Fibroblast of skin of left biceps (primary cell): Measurements from ENCODE around the gene CTXND1.

Experiments
- DNase-seq, 2 experiments: peaks; one replicate each; pipeline ENCODE4 v3.0.0-alpha.2; 2013; ENCODE audit warnings: low read depth in 2 of 2

The CTXND1 gene

DNA sequence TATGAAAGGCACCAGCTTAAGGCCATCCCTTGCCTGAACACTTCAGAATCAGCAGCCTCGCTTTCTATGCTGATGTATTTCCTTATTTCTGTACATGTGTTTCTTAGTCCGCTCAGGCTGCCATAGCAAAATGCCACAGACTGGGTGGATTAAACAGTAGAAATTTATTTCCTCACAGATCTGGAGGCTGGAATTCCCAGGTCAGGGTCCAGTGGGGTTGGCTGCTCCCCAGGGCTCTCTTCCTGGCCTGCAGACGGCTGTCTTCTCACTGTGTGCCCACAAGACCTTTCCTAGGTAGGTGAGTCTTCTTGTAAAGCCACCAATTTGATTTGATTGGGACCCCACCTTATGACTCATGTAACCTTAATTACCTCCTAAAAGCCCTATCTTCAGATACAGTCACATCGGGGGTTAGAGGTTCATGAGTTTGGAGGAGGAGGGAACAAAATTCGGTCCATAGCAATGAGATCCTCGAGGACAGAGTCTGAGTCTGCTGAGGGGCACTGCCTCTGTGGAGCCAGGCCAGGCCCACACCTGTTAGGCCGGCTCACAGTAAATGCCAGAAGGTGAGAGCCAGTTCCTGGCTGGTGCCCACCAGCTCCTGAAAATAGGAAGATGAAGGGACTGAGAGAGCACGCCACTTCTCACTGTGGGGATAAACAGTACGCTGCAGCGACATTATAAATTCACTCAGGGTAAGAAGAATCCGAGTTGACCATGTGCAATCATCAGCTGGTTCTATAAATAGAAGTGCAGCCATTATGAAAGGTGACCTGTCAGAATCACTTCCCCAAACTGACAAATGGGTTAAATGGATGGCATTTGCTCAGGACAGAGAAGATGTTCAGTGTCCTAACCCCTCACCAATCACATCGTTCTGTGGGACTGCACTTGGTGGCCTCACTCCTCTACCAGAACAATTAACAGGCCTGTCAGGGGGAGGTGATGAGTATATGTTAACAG lies 41.1 kb downstream of the CTXND1 start:
- DNase-seq = no peak

DNA sequence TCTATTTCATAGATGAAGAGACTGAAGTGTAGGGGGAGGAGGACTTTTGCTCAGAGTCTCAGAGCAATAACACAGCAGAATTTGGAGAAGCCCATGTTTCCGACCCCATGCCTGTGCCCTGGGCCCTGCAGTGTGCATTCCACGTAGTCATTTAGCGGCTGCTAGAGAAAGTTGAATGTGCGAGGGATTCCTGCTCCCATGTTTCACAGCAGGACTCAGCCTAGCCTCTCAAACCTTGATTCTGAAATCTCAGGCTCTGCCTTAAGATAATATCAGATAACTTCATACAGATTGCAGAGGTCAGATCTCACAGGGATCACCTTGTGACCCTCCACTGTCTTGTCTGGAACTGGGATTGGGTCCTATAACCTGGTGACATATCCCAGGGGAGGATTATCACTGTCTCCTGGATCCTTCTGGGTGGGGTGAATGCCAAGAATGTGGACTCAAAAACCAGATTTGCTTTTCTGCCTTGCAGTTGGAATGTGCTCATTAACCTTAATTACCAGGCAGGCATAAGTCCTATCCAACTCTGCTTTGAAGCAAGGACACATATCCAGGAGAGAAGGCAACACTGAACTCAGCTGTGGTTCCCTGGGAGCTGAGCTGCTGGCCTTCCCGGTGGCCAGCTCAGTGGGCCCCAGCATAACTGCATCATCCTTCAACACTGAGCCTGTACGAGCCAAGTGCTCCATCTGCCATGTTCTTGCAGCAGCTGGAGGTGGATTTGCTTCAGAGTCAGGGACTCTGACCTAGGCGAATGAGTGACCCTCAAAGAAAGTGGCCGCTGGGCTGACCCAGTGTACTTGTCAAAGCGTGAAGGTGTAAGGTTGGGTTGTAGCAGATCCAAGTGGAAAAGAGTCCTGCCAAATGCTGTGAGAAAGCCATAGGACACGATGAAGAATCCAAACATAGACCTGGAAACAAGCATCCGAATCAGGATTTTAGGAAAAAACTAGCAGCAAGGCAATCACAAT lies 43.0 kb downstream of the CTXND1 start:
- DNase-seq = no peak

DNA sequence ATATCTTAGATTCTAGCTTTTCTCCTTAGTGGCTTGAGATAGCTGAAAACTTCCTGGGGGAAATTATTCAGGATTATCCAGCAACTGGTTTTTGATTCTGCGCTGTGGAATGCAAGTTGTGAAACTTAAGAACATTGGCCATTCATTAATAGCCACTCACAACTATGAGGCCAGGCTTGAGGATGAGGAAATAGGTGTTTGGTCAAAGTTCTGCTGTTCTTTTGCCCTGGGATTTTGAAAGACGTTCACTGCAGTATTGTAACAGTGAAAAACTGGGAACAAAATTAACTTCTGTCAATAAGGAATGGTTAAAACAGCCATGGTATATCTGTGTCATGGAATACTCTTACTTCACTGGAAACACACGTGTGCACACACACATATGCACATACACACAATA lies 44.1 kb downstream of the CTXND1 start:
- DNase-seq = no peak

DNA sequence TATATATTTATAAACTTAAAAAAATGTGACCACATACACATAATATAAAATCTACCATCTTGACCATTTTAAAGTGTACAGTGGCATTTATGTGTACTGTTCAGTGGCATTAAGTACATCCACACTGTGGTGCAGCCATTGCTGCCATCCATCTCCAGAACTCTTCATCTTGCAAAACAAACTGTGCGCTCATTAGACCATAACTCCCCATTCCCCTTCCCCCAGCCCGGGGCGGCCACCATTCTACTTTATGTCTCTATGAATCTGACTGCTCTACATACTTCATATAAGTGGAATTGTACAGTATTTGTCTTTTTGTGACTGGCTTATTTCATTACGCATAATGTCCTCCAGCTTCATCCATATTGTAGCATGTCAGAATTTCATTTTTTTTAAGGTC lies 47.8 kb downstream of the CTXND1 start:
- DNase-seq = no peak

DNA sequence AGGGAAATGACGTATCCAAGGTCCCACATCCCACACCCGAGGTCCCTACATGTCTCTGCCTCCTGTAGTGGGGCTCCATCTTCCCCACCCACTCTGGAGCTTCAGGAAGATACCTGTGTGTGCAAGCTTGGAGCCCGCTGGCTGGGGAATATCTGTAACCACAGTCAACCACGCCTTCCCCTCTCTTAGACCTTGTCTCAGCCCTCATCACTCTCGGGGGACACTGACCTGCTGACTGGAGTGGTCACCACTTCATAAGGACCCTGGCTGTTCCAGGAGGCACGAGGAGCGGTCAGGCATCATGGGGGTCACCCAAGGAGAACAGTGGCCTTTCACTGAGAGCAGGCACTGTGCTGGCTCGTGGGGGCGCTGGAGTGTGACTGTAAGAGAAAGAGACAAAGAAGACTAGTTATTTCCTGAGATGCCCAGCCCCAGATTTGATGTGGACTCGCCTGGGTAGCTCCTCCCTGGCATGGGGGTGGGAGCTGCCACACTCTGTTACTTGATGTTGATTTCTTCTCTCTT lies 48.6 kb downstream of the CTXND1 start:
- DNase-seq = no peak

DNA sequence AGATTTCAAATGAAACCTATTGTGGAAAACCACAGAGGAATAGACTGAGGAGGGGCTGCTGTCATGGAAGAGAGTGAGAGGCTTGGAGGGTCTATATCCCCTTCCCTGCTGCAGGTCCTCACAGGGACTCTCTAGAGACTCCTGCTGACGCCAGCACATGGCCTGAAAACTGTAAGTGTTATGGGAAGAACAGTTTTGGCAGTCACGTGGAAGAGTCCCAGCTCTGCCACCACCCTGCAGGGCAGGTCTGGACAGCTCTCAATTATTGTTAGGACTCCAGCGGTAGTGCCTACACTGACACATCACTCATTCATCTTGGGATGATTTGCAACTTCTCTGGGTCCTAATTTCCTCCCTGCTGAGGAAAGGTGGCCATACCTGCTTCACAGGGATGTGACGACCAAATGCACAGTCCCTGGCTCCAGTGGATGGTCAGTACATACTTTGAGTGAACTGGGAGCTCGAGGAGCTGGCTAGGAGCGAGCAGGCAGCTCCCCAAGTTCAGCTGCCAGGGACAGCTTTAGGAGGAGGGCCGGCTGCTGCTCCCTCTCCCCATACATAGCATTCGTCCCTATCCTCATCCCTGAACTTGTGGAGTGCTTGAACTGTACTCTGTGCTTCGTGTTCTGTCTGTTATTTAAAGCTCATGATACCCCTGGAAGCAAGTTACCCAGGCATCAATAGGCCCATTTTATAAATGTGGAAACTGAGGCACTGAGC lies 49.2 kb downstream of the CTXND1 start:
- no peak for DNase-seq

DNA sequence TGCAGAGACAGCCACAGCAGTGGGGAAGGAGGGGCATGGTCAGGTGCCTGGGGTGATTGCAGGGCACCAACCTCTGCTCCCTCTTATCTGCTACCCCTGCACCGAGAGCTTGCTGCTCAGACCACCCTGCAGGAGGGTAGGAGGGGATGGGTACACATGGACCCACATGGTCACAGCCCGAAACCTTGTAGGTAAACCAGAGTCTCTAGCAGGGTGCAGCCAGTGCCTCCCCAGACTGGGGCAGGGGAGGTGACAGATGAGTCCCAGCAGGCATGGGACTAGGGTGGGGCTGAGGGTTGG lies 50.0 kb downstream of the CTXND1 start:
- no peak for DNase-seq

DNA sequence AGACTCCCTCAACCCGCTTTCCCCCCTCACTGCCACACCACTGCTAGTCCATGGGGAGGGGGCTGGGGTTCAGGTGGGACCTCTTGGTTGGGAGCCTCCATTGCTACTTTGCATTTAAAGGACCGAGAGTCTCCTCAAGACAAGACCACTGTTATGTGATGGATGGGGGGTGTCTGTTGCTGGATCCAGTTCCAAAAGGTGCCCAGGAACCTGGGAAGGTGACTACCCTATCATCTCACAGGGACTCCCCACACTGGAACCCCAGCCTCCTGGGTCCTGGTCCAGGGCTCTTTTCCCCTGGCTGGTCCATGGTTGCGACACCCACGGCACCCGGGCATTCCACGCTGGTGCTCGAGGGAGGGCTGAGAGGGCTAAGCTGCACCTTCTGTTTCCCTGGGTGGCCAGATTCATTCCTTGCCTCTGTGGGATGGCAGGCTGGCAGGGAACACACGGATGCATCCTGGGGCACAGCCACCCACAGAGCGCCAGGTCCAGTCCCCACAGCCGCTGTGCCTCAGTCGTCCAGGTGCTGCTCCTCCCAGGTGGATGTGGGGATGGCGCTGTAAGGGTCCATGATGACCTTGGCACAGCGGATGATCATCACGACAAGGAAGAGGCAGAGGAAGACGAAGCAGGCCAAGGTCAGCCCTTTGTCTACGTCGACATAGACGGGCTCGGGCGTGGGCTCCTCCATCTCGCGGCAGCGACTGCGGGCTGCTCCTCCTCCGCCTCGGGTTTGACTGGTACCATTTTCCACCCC lies 50.6 kb downstream of the CTXND1 start:
- no peak for DNase-seq

DNA sequence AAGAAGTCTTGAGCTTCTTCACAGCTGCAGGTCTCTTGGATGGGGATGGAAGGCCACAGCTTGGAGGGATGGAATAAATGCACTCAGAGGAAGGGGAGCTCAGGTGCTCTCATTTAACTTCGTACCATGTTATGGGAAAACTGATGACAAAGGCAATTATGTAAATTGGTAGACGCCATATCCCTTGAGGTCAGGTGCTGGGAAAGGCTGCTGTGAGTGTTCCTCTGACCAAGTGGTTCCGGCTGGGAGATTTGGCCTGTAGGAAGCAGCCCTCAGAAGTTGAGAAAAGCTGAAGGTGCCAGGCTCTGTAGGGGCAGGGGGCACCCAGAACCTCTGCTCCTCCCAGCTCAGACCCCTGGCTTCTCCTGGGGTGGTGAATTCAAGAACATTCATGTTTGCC lies 52.1 kb downstream of the CTXND1 start:
- no peak for DNase-seq

DNA sequence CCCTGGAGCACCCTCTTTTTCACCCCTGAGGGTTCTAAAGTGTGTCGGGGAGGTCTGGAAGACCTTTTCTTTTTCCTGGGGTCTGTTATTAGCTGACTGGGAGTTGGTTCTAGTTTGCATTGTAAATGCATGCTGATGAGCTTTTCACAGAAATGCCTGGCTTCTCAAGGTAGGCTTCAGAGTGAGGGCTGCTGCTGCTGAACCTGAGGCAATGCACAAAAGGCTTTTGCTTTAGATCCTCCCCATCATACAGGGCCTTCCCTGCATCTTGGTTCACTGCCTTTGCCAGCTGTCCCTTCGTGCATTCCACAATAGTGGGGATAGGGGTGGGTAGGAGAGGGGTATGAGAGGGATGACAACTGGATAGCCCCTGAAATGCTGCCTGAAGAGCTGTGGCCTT lies 52.6 kb downstream of the CTXND1 start:
- DNase-seq = no peak

DNA sequence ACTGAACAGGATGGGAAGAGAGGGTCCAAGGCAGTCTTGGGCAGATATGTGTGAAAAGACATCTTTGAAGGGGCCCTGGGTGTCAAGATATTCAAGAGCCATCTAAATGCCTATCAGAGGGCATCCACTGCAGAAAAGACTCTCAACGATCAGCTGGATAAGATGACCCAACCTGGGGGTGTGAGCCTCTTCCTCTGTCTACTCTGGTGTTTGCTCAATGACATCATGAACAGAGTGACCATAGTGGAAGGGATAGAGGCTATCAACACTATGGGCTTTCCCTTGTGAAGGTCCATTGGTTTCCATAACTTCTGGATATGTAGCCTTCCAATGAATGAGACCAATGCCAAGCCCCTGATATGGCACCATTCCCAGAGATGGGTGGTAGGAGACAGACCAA lies 57.1 kb downstream of the CTXND1 start:
- DNase-seq = no peak

DNA sequence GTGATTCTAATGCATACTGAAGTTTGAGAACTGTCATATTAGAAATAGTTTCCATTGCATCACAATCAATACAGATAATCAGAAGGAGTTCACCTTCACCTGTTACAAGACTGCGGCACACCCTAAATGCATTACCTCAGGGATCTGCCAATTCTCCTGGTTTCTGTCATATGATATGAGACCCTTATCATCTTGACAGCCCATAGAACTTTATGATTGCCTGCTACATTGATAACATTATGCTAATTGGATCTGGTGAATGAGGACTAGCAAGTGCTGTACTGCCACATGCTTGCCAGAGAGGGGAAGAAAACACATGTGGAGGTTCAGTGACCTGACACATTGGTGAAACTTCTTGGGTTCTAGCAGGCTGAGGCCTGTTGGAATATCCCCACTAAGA lies 57.8 kb downstream of the CTXND1 start:
- DNase-seq = no peak

DNA sequence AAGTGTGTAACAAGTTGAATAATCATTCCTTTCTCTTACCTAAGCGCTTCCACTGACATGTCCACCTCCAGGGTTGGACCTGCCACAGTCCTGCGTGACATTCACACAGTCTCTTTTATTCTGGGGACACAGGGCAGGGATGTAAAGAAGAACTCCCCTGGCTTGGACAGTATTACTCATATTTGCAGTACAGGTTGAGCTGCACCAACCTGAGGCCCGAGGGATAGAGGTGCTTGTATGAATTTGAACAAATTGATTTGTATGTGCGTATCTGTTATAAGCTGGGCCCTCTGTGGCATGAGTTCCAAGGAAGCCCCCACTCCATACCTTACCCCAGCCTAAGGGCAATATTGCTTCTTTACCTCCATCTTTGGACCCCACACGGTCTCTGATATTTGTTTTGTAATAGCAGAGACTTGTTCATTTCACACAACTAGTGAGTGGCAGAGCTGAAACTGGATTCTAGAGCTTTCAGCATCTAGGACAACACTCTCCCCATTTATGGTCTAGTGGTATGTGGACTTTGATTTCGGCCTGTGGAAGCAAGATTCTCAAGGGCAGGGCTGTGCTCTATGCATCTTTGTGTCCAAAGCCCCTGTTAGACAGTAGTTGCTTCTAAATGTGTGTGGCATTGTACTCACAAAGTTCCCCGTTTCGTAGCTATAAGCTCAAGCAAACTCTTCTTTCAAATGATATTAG lies 60.0 kb downstream of the CTXND1 start:
- no peak for DNase-seq

DNA sequence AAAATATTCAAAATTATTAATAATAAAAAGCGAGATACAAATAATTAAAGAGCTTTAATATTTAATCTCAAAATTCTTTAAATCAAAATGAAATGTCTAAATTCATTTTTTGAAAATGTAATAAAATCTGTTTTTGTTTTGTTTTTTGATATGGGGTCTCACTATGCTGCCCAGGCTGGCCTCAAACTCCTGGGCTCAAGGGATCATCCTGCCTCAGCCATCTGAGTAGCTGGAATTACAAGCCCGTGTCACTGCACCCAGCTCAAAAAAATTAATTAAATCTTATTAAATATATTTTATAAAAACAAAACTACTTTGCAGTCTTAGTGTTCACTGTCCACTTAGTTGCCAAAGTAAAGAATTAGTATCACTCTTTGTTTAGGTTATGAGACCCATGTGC lies 60.8 kb downstream of the CTXND1 start:
- DNase-seq = no peak

DNA sequence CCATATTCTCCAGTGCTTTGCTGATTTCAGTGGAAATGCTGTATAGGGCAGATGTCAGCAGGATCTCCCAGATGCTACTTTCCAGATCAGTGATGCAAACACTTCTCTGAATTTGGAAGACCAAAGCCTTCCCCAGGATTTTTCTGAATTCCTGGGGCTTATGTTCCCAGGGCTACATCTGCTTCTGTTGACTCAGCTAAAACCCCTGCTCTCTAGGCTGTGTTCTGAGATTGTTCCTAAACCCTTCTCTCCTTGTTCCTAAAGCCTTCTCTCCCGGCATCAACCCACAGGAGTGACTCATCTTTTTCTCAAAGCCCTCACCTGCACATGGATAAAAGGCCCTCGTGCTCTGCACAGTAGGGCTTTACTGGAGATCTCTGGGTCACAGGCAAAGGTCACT lies 63.8 kb downstream of the CTXND1 start:
- no peak for DNase-seq

DNA sequence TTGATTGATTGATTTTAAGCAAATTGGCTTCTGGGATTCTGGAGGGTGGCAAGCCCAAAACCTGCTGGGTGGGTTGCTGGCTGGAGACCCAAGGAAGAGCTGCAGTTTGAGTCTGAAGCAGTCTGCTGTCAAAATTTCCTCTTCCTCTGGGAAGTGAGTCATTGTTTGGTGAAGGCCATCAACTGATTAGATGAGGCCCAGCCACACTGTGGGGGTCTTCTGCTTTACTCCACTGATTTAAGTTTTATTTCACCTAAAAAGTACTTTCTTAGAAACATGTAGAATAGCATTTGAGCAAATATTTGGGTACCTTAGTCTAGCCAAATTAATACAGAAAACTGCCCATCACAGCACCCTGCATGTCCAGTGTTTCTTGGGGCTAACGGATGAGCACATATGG lies 65.4 kb downstream of the CTXND1 start:
- no peak for DNase-seq

DNA sequence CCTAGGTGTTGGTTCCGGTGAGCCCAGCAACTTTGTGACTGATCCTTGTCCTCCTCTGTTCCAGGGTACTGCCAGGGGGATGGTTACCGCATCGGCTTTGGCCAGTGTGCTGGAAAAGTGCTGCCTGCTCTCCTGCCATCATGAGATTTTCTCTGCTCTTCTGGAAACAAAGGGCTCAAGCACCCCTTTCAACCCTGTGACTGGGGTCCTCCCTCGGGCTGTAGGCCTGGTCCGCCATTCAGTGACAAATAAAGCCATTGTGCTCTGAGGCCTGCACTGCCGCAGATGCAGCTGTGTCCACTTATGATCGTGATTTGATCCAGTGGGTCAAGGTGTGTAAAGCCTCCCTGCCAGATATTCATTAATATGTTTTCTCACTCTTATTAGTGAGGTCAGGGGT lies 65.9 kb downstream of the CTXND1 start:
- DNase-seq = no peak

DNA sequence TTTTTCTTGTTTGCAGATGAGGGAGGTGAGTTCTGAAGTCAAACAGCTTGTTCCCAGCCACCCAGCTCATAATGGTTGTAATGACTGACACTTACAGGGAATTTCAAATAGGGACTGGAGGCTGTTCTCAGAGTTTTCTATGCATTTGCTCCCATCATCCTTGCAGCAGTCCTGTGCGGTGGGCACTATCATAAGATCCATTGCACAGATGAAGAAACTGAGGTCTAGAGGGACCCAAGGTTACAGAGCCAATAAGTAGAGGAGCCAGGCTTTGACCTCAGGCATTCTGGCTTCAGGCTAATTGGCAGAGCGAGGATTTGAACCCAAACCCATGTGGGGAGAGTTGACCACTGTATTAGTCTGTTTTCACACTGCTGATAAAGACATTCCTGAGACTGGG lies 66.9 kb downstream of the CTXND1 start:
- no peak for DNase-seq

DNA sequence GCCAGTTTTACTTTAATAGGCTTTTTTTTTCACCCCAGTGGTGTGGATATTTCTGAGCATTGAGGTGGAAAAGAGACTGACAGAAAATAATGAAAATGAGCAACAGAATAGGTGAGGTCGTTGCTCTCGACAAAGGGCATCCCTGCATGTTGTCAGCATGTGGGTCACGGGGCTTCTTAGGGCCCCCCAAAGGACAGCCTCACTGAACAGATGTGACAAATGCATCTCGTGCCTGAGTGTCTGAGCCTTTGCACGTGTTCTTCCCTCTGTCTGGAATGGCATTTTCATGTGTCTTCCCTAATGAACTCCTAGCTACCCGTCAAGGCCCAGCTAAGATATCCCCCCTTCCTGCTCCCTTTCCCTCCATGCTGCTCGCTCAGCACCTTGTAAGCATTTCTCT lies 67.5 kb downstream of the CTXND1 start:
- no peak for DNase-seq

DNA sequence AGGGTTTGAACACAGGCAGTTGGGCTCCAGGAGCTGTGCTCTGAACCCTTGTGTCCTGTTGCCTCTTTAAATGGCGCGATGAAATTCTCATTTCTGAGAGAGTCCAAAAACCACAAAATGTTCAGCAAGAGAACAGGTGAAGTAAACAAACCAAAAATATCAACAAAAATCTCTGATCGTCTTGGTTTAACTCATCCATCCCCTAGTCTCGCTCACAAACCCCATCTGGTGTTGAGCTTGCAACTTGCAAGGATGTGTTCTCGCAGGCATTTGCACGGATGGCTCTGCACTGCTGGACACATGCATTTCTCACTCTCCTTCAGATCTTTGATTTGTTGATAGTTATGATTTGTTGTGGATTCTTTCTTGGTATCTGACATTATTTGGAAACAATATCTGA lies 68.1 kb downstream of the CTXND1 start:
- no peak for DNase-seq

DNA sequence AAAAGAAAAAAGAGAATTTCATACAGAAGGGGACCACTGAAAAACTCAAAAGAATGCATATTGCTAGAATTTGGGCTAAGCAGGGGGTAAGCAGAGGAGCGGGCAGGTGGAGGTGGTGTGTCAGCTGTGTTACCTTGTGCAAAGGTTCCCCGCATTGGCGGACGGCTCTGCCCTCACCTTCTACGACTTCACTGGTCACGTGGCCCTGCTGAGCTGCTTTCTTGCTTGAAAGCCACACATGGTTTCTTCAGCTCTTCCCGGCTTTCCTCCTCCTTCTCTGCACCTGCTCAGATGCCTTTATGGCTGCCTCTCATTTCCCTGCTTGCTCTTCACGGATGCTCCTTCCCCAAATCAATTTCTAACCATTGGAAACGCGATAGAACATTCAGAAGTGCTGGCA lies 68.7 kb downstream of the CTXND1 start:
- DNase-seq = no peak
